Muscle layer of colon (tissue), 2 donors: ENCODE data around the gene STAT4.

Source experiments
- H3K27ac ChIP-seq: one replicate; pipeline ENCODE4 v1.7.0; 2013; ENCODE audit warnings: low read depth, mild to moderate bottlenecking, low read length, moderate library complexity
- H3K27me3 ChIP-seq, 2 donors: one replicate each; pipeline ENCODE4 v1.7.0; 2013; ENCODE audit warnings: low read length in 2 of 2, mild to moderate bottlenecking in 2 of 2; ENCODE audit not compliant: insufficient read depth in 2 of 2, control insufficient read depth in 1 of 2
- H3K36me3 ChIP-seq: one replicate; pipeline ENCODE4 v1.7.0; 2013; ENCODE audit warnings: mild to moderate bottlenecking, low read length; ENCODE audit not compliant: insufficient read depth
- H3K4me1 ChIP-seq: one replicate; pipeline ENCODE4 v1.7.0; 2013; ENCODE audit warnings: mild to moderate bottlenecking, low read length; ENCODE audit not compliant: insufficient read depth
- H3K4me3 ChIP-seq, 2 donors: one replicate each; pipeline ENCODE4 v1.7.0; 2013; ENCODE audit warnings: low read length in 2 of 2, low read depth in 1 of 2, mild to moderate bottlenecking in 1 of 2, moderate library complexity in 1 of 2
- H3K9ac ChIP-seq: one replicate; pipeline ENCODE4 v1.7.0; 2013; ENCODE audit warnings: low read length
- H3K9me3 ChIP-seq: one replicate; pipeline ENCODE4 v1.7.0; 2013; ENCODE audit warnings: mild to moderate bottlenecking, low read length
- donor health status: abdominal sarcoma.
- donor health status: Adenocarcinoma of cecum.

Gene STAT4

DNA sequence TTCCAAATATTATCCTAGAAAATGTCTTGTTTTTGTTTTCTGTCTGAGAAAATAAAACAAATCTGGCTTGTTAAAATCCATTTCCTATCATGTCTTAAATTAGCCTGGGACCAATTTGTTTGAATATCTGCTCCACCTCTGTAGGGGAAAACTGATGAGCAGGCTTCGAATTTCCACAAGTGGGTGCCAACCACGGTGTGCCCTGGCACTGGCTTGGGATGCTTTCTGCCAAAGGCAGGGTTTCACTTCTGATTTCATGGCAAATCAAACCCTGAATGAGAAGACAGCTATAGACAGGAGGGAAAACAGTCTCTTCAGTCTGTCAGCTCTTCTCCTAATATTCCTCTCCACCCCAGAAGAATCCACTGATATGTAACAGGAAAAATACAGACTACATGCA lies 33.7 kb upstream of the STAT4 start:
- H3K9ac ChIP-seq = no peak overlapping the region
- H3K4me1 ChIP-seq = no peaks in the 10 kb centered on the region
- H3K9me3 ChIP-seq = no peaks in the 10 kb centered on the region
- no peak overlapping the region for H3K4me3 ChIP-seq
- no peak overlapping the region for H3K27ac ChIP-seq
- no peaks in the 10 kb centered on the region for H3K36me3 ChIP-seq
- H3K27me3 ChIP-seq = no peaks in the 10 kb centered on the region

- no peak overlapping the region for H3K27ac ChIP-seq
- no peaks in the 10 kb centered on the region for H3K4me1 ChIP-seq
- H3K9me3 ChIP-seq = no peaks in the 10 kb centered on the region
- no peaks in the 10 kb centered on the region for H3K36me3 ChIP-seq
- H3K9ac ChIP-seq = no peak overlapping the region
- no peaks in the 10 kb centered on the region for H3K27me3 ChIP-seq
- no peak overlapping the region for H3K4me3 ChIP-seq
Observed at GRCh38 chr2:191183516-191183915, 32.7 kb upstream of the STAT4 start.

DNA sequence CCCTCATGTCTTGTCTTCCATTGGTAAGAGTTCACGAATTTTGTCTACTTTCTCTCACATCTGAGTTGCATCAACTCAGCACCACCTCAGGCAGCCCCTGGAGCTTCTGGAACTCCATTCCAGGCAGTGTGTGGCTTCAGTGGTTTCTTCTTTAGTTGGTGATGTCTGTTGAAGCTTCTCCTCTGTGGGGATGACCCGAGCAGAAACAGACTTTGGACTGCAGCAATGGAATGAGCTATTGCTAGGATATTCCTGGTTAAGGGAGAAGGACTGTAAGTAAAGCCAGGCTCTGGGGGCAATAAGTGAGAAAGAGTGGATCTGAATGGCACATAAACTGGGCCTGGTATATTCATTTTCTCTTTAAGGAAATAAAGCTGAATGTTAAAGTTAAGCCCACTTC lies 32.3 kb upstream of the STAT4 start:
- H3K4me3 ChIP-seq = no peak overlapping the region
- no peaks in the 10 kb centered on the region for H3K4me1 ChIP-seq
- no peaks in the 10 kb centered on the region for H3K9me3 ChIP-seq
- no peak overlapping the region for H3K9ac ChIP-seq
- H3K27me3 ChIP-seq = no peaks in the 10 kb centered on the region
- H3K27ac ChIP-seq = no peak overlapping the region
- H3K36me3 ChIP-seq = no peaks in the 10 kb centered on the region

GRCh38 chr2:191180713-191181112 lies 29.9 kb upstream of the STAT4 start:
- H3K36me3 ChIP-seq = no peaks in the 10 kb centered on the region
- H3K9ac ChIP-seq = no peak overlapping the region
- no peak overlapping the region for H3K27ac ChIP-seq
- no peaks in the 10 kb centered on the region for H3K9me3 ChIP-seq
- no peaks in the 10 kb centered on the region for H3K27me3 ChIP-seq
- no peaks in the 10 kb centered on the region for H3K4me1 ChIP-seq
- H3K4me3 ChIP-seq = no peak overlapping the region

DNA sequence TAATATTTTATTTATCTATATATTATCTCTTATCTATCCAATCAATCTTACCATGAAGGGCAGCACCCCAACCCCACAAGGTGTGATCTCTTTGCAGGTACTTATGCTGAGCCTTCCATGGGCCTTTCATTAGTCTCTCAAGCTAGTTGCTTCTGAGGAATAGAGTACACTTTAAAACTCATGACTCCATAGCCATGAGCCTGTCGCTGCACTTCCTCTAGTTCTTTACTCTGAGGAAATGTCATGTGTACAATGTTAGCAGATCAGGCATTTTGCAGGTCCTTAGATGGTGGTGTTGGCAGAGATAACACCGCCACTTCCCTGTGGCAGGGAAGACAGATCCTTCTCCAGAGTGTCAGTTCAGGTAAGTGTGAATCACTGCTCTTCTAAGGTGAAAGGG lies 29.5 kb upstream of the STAT4 start:
- no peaks in the 10 kb centered on the region for H3K36me3 ChIP-seq
- no peaks in the 10 kb centered on the region for H3K9me3 ChIP-seq
- H3K4me3 ChIP-seq = no peak overlapping the region
- H3K9ac ChIP-seq = no peak overlapping the region
- H3K4me1 ChIP-seq = no peaks in the 10 kb centered on the region
- H3K27me3 ChIP-seq = no peaks in the 10 kb centered on the region
- H3K27ac ChIP-seq = no peak overlapping the region

DNA sequence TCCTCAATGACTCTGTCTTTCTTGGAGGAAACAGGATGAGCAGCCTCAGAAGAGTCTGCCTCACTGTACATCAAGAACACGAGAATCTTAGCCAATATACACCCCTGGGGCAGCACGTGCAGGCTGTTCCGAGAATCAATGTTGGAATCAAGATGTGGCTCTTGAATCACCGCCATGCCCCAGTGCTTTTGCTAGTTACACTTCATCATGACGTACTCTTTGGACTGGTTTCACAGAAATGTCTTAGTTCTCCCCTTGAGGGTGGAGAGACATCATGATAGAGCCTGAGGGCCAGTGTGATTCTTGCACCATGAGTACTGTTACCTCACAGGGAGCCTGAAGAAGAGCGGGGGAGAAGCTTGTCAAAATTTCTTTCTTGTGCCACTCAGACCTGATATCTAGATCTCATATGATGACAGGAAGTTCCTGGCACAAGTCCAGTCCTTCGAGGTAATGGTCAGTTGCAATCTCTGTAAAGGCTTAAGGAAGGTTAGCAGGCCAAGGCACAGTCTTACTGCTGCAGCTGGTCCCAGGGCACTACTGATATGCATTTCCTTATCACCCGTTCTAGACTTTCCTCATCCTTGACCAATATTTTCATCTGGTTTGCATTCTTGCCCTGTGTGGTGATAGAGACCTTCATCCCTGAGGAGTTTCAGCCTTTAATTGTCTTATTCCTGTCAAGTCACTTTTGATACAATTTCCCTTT lies 28.2 kb upstream of the STAT4 start:
- no peaks in the 10 kb centered on the region for H3K4me1 ChIP-seq
- no peak overlapping the region for H3K27ac ChIP-seq

DNA sequence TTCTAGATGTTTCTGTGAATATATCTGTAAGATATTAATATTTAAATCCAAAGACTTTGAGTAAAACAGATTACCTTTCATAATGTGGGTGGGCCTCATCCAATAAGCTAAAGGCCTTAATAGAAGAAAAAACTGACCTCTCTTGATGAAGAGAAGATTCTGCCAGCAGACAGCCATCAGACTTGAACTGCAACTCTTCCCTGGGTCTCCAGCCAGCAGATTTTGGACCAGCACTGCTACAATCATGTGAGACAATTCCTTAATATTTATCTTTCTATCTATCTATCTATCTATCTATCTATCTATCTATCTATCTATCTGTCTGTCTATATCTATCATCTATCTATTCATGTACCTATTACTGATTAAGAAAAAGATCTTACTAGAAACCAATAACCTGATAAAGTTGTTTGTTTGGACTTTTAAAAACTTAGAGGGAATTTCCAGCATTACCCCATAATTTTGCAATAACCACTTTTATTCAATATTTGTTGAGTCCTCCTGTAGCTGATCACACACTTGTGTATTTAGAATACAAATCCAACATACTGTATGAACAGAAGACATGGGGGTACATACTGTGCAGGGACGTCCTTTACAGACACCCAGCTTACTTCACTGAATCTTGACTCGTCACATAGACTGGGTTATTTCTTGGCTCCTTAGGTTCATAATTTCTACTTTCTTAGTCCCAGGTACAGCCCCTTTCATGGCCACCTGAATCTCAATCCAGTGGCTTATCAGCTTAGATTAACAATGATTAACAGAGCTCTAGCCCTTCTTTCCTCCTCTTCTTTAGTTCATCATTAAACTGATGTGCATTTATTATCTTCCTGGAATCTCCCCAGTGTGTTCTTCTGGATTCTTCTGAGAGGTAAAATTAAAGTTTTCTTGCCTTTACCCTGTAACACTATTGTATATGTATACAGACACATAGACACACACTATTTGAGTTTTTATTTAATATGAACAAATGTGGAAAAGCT lies 27.2 kb upstream of the STAT4 start:
- Histone ChIP-seq H3K27me3 (no peaks in the 10 kb centered on the region), H3K9me3 (no peaks in the 10 kb centered on the region), H3K27ac (no peak overlapping the region), H3K9ac (no peak overlapping the region), H3K36me3 (no peaks in the 10 kb centered on the region), H3K4me3 (no peak overlapping the region), H3K4me1 (no peaks in the 10 kb centered on the region)

More for the DNA sequence above, 28.2 kb upstream of the STAT4 start:
- Histone ChIP-seq H3K36me3 (no peaks in the 10 kb centered on the region), H3K27me3 (no peaks in the 10 kb centered on the region), H3K9ac (no peak overlapping the region), H3K9me3 (no peaks in the 10 kb centered on the region), H3K4me3 (no peak overlapping the region)

GRCh38 chr2:191176801-191177438 lies 26.1 kb upstream of the STAT4 start:
- Histone ChIP-seq H3K4me1 (no peaks in the 10 kb centered on the region), H3K27ac (no peak overlapping the region), H3K9me3 (no peaks in the 10 kb centered on the region), H3K9ac (no peak overlapping the region), H3K4me3 (no peak overlapping the region), H3K27me3 (no peaks in the 10 kb centered on the region), H3K36me3 (no peaks in the 10 kb centered on the region)

DNA sequence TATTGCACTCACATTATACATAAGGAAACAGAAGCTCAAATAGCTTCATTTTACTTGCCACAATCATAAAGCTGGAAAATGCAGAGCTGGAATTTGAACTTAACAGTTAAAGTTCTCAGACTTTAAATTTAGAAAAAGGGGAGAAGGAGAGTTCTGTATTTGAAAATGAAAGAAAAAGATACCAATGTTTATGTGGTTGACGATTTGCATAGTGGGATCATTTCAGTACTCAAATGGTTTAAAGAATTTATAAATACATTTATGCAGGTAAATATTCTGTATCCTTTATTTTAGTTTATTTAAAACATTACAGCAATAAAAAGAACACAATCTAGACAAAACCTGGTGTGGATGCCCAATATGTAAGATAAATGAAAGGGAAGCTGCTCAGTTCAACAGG lies 25.5 kb upstream of the STAT4 start:
- Histone ChIP-seq H3K4me3 (no peak overlapping the region), H3K9me3 (no peaks in the 10 kb centered on the region), H3K27ac (no peak overlapping the region), H3K9ac (no peak overlapping the region), H3K4me1 (no peaks in the 10 kb centered on the region), H3K36me3 (no peaks in the 10 kb centered on the region), H3K27me3 (no peaks in the 10 kb centered on the region)

DNA sequence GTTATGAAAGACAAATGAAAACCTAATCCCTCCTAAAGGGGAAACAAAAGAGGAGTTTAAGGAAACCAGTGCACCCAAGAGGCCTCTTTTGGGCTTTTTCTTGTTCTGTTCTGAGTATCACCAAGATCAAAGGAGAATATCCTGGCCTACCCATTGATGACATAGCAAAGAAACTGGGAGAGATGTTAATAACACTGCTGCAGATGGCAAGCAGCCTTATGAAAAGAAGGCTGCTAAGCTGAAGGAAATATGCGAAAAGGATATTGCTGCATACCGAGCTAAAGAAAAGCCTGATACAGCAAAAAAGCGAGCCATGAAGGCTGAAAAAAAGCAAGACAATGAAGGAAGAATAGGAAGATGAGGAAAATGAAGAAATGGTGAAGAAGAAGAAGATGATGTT lies 23.6 kb upstream of the STAT4 start:
- Histone ChIP-seq H3K27me3 (no peaks in the 10 kb centered on the region), H3K4me3 (no peak overlapping the region), H3K36me3 (no peaks in the 10 kb centered on the region), H3K27ac (no peak overlapping the region), H3K9me3 (no peaks in the 10 kb centered on the region), H3K4me1 (no peaks in the 10 kb centered on the region), H3K9ac (no peak overlapping the region)

DNA sequence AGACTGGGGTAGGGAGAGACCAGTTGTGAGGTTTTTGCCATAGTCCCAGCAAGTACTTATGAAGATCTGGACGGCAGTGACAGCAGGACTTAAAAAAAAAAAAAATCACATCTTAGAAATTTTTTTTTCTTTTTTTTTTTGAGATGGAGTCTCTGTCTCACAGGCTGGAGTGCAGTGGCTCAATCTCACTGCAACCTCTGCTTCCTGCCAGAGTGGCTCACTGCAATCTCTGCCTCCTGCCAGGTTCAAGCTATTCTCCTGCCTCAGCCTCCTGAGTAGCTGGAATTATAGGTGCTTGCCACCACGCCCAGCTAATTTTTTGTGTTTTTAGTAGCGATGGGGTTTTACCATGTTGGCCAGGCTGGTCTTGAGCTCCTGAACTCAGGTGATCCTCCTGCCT lies 22.4 kb upstream of the STAT4 start:
- H3K9me3 ChIP-seq = no peaks in the 10 kb centered on the region
- H3K9ac ChIP-seq = no peak overlapping the region
- no peaks in the 10 kb centered on the region for H3K4me1 ChIP-seq
- H3K36me3 ChIP-seq = no peaks in the 10 kb centered on the region
- no peak overlapping the region for H3K27ac ChIP-seq
- H3K4me3 ChIP-seq = no peak overlapping the region
- no peaks in the 10 kb centered on the region for H3K27me3 ChIP-seq
